H1 (cell line): ENCODE data around the gene SMARCA2. TPM values are rescaled to one million over a fixed set of nuclear protein-coding genes. Genes with fewer than 3 reads are reported as not detected.
A peak's percentile ranks its signal among the peaks of the same experiment; 100 is the strongest.

Source experiments
- CTCF ChIA-PET: fragments of 300-600 bp; sonication (Branson Sonifier 250); formaldehyde crosslinking; loops from one replicate; lab custom pipeline; 2021; ENCODE audit not compliant: partially characterized antibody; lab: Charles Lee
- POLR2A ChIA-PET: fragments of 300-600 bp; sonication (Branson Sonifier 250); formaldehyde crosslinking; loops from one replicate; lab custom pipeline; 2021; ENCODE audit warnings: inconsistent platforms; ENCODE audit not compliant: partially characterized antibody; lab: Charles Lee
- DNase-seq, 2 experiments: peaks; one replicate each; pipeline versions ENCODE4 v3.0.0 to v3.0.0-alpha.2; 2010 to 2022; ENCODE audit warnings: low spot score in 2 of 2, low read depth in 1 of 2, mixed read lengths in 1 of 2
- FAIRE-seq: peaks from 2 replicates; lab custom pipeline; 2011; peaks lifted over from hg19 to GRCh38; lab: Jason Lieb, UNC
- H2AFZ ChIP-seq: 2 replicates; pipeline ENCODE4 v1.8.1; 2012; ENCODE audit warnings: low read length, inconsistent platforms
- H2AK5ac ChIP-seq: 2 replicates; pipeline ENCODE4 v1.6.1; 2013; ENCODE audit warnings: low read depth, low read length
- H2BK120ac ChIP-seq: replicated peaks from 2 replicates; pipeline ENCODE3; 2013; ENCODE audit warnings: low read depth, low read length, inconsistent platforms
- H2BK12ac ChIP-seq: 2 replicates; pipeline ENCODE4 v1.6.1; 2013; ENCODE audit warnings: low read depth, low read length
- H2BK15ac ChIP-seq: 2 replicates; pipeline ENCODE4 v1.6.1; 2013; ENCODE audit warnings: low read length
- H2BK20ac ChIP-seq: 2 replicates; pipeline ENCODE4 v1.6.1; 2013; ENCODE audit warnings: low read length
- H2BK5ac ChIP-seq: 2 replicates; pipeline ENCODE4 v1.6.1; 2013; ENCODE audit warnings: low read depth, low read length
- H3K14ac ChIP-seq: 2 replicates; pipeline ENCODE4 v1.6.1; 2013; ENCODE audit warnings: inconsistent platforms; ENCODE audit not compliant: insufficient read length
- H3K18ac ChIP-seq: 2 replicates; pipeline ENCODE4 v1.6.1; 2013; ENCODE audit warnings: low read length; ENCODE audit errors: extremely low read depth
- H3K23ac ChIP-seq: 2 replicates; pipeline ENCODE4 v1.6.1; 2013; ENCODE audit warnings: inconsistent platforms; ENCODE audit not compliant: insufficient read length
- H3K23me2 ChIP-seq: 2 replicates; pipeline ENCODE4 v1.6.1; 2013; ENCODE audit warnings: low read depth, low read length
- H3K27ac ChIP-seq: 2 replicates; pipeline ENCODE4 v1.6.1; 2011; ENCODE audit warnings: low read depth, low read length, inconsistent platforms
- H3K27me3 ChIP-seq, 4 experiments: replicated peaks in 1 of 4; 1 replicate in 1 of 4; 2 replicates in 3 of 4; pipeline versions ENCODE4 v1.6.1 to v1.8.1; 2011 to 2013; ENCODE audit warnings: low read length in 3 of 4, mild to moderate bottlenecking in 3 of 4, inconsistent platforms in 2 of 4, mixed read lengths in 2 of 4, moderate library complexity in 1 of 4; ENCODE audit not compliant: control insufficient read depth in 3 of 4, insufficient read depth in 3 of 4; ENCODE audit errors: extremely low read depth in 1 of 4
- H3K36me3 ChIP-seq, 4 experiments: 2 replicates each; pipeline versions ENCODE4 v1.6.1 to v1.8.1; 2011 to 2013; ENCODE audit warnings: mild to moderate bottlenecking in 4 of 4, low read length in 3 of 4, moderate library complexity in 2 of 4, control low read depth in 1 of 4, inconsistent platforms in 1 of 4; ENCODE audit not compliant: insufficient read depth in 4 of 4, control insufficient read depth in 2 of 4
- H3K4ac ChIP-seq: replicated peaks from 2 replicates; pipeline ENCODE3; 2013; ENCODE audit warnings: low read length, low read depth, mixed read lengths, inconsistent platforms; ENCODE audit not compliant: insufficient read length
- H3K4me1 ChIP-seq, 4 experiments: replicated peaks in 1 of 4; 1 replicate in 1 of 4; 2 replicates in 3 of 4; pipeline versions ENCODE4 v1.6.1 to v1.8.1; 2011 to 2013; ENCODE audit warnings: low read length in 3 of 4, inconsistent platforms in 2 of 4, mixed read lengths in 1 of 4; ENCODE audit not compliant: insufficient read depth in 4 of 4, control insufficient read depth in 3 of 4
- H3K4me2 ChIP-seq, 2 experiments: 2 replicates each; pipeline versions ENCODE4 v1.6.1 to v1.8.1; 2011 to 2013; ENCODE audit warnings: low read depth in 2 of 2, low read length in 2 of 2, control low read depth in 1 of 2, inconsistent platforms in 1 of 2, mild to moderate bottlenecking in 1 of 2; ENCODE audit not compliant: insufficient read depth in 1 of 2
- H3K4me3 ChIP-seq, 4 experiments: fragments of 200-600, 300-600 bp in 1 of 4; sonication (generic), shearing (Covaris generic), sonication (Bioruptor Twin) in 1 of 4; 2 replicates each; pipeline versions ENCODE4 v1.5.1 to v1.8.1; 2011 to 2016; ENCODE audit warnings: low read length in 4 of 4, low read depth in 3 of 4, control low read depth in 2 of 4, inconsistent platforms in 2 of 4, mild to moderate bottlenecking in 2 of 4, mixed read lengths in 1 of 4, moderate library complexity in 1 of 4; ENCODE audit not compliant: insufficient read depth in 2 of 4; ENCODE audit errors: extremely low read depth in 1 of 4
- H3K56ac ChIP-seq: replicated peaks from 2 replicates; pipeline ENCODE3; 2013; ENCODE audit warnings: low read depth, mild to moderate bottlenecking, mixed read lengths, low read length, inconsistent platforms; ENCODE audit not compliant: insufficient read length
- H3K79me1 ChIP-seq: 2 replicates; pipeline ENCODE4 v1.6.1; 2013; ENCODE audit warnings: low read depth, low read length, control low read depth
- H3K79me2 ChIP-seq, 2 experiments: 2 replicates each; pipeline versions ENCODE4 v1.6.1 to v1.8.1; 2012 to 2013; ENCODE audit warnings: low read length in 2 of 2, mild to moderate bottlenecking in 2 of 2, inconsistent platforms in 1 of 2; ENCODE audit not compliant: insufficient read depth in 2 of 2, control insufficient read depth in 1 of 2
- H3K9ac ChIP-seq, 4 experiments: replicated peaks in 1 of 4; 1 replicate in 1 of 4; 2 replicates in 3 of 4; pipeline versions ENCODE4 v1.6.1 to v1.8.1; 2011 to 2013; ENCODE audit warnings: low read depth in 3 of 4, low read length in 3 of 4, control low read depth in 2 of 4, mild to moderate bottlenecking in 2 of 4, moderate library complexity in 2 of 4, inconsistent platforms in 1 of 4; ENCODE audit errors: extremely low read depth in 1 of 4
- H3K9me3 ChIP-seq, 2 experiments: 2 replicates each; pipeline versions ENCODE4 v1.6.1 to v1.8.1; 2012 to 2013; ENCODE audit warnings: mild to moderate bottlenecking in 2 of 2, moderate library complexity in 2 of 2, control low read depth in 1 of 2, inconsistent platforms in 1 of 2, low read depth in 1 of 2, low read length in 1 of 2, mixed read lengths in 1 of 2; ENCODE audit not compliant: insufficient read depth in 2 of 2
- H4K20me1 ChIP-seq, 2 experiments: replicated peaks in 1 of 2; 2 replicates each; pipeline versions ENCODE3 to v1.8.1; 2011 to 2013; ENCODE audit warnings: inconsistent platforms in 2 of 2, low read length in 2 of 2, mild to moderate bottlenecking in 1 of 2; ENCODE audit not compliant: insufficient read depth in 2 of 2, control insufficient read depth in 1 of 2
- H4K5ac ChIP-seq: 2 replicates; pipeline ENCODE4 v1.6.1; 2013; ENCODE audit warnings: low read length, low read depth, mixed read lengths, inconsistent platforms; ENCODE audit not compliant: insufficient read length
- H4K8ac ChIP-seq: 2 replicates; pipeline ENCODE4 v1.8.0; 2013; ENCODE audit warnings: mild to moderate bottlenecking, moderate library complexity, low read length, inconsistent platforms; ENCODE audit not compliant: insufficient read depth; ENCODE audit errors: extremely low read depth
- H4K91ac ChIP-seq: replicated peaks from 2 replicates; pipeline ENCODE3; 2013; ENCODE audit warnings: low read length, mixed read lengths, inconsistent platforms; ENCODE audit not compliant: insufficient read length
- BRCA1 ChIP-seq: IDR thresholded peaks from 2 replicates; pipeline ENCODE4 v1.6.1; 2012; ENCODE audit warnings: low read depth, low read length, improper control_type of control experiment
- EZH2 ChIP-seq: fragments of 200-600 bp; sonication (generic); IDR thresholded peaks from 2 replicates; pipeline ENCODE4 v1.7.1; 2012; ENCODE audit warnings: low read depth, mild to moderate bottlenecking, moderate library complexity, low read length, inconsistent platforms; ENCODE audit not compliant: severe bottlenecking
- JUN ChIP-seq: IDR thresholded peaks from 2 replicates; pipeline ENCODE4 v1.6.1; 2011; ENCODE audit warnings: low read depth, mild to moderate bottlenecking, improper control_type of control experiment, low read length
- KDM5A ChIP-seq: fragments of 200-600 bp; IDR thresholded peaks from 2 replicates; pipeline ENCODE4 v1.7.1; 2012; ENCODE audit warnings: mild to moderate bottlenecking, low read length, inconsistent platforms, mixed read lengths
- NANOG ChIP-seq: IDR thresholded peaks from 2 replicates; pipeline ENCODE4 v1.6.1; 2011; ENCODE audit warnings: low read length, low read depth, mild to moderate bottlenecking, inconsistent platforms; ENCODE audit not compliant: insufficient read depth, poor library complexity, severe bottlenecking
- SAP30 ChIP-seq: fragments of 300-600 bp; sonication (generic); IDR thresholded peaks from 2 replicates; pipeline ENCODE4 v1.7.1; 2012; ENCODE audit warnings: low read length, moderate library complexity, mild to moderate bottlenecking, inconsistent platforms; ENCODE audit not compliant: insufficient read depth, insufficient replicate concordance
- SUZ12 ChIP-seq: fragments of 200-600 bp; sonication (generic); IDR thresholded peaks from 2 replicates; pipeline ENCODE4 v1.6.1; 2012; ENCODE audit warnings: mild to moderate bottlenecking, inconsistent platforms, low read length, moderate library complexity, mixed read lengths
- WGBS, 2 experiments: shearing (Covaris generic) in 1 of 2; methylation state at CpG; one replicate each; pipeline versions ENCODE4 v1.1.6 to v1.1.7; 2013 to 2015; ENCODE audit warnings: low lambda C conversion rate in 2 of 2, mixed read lengths in 2 of 2, inconsistent platforms in 1 of 2, low coverage in 1 of 2, missing lambda C conversion rate in 1 of 2; ENCODE audit not compliant: insufficient replicate concordance in 2 of 2, insufficient coverage in 1 of 2, insufficient read length in 1 of 2; ENCODE audit errors: extremely low coverage in 1 of 2, missing lambda C conversion rate in 1 of 2; 5-methylcytosine and 5-hydroxymethylcytosine counted together
- polyA plus RNA-seq, 7 experiments: library from polyadenylated mRNA; depleted of rRNA in 3 of 7; stranded (reverse) in 5 of 7; unstranded in 2 of 7; fragments of >200 nt in 5 of 7; fragments of 200-250 nt in 2 of 7; gene quantifications; 1 replicate in 5 of 7; 2 replicates in 1 of 7; 4 replicates in 1 of 7; pipeline versions ENCODE4 v1.2.1 to v1.2.3, GENCODE V29; 2011 to 2013; ENCODE audit warnings: missing spikeins in 2 of 7, mixed read lengths in 2 of 7
- total RNA-seq: library from RNA; stranded (reverse); fragmentation: NEBNext Ultra II Directional; extraction: Animal tissue kit (Norgen Biotek cat#: 25700); gene quantifications from 2 replicates; pipeline ENCODE4 v1.2.1, GENCODE V29; 2021

SMARCA2 gene
- total and polyA plus RNA-seq, 2 of the 8 experiments (the other 6 are each of a cell fraction or from before 2014, with no cell fraction given): 6.3 to 21.7 TPM

GRCh38 chr9:2229109-2229721 lies 214.1 kb downstream of the SMARCA2 start:
- Histone ChIP-seq H2BK20ac (peak overlapping the region; percentile 9), H3K4ac (no peak overlapping the region), H4K91ac (no peak overlapping the region), H4K8ac (no peak overlapping the region), H3K18ac (peak overlapping the region; percentile 72; the same call in 1 of the 2 replicates), H3K4me1 (no peaks in the 10 kb centered on the region), H3K23me2 (peaks cover 2% of the 10 kb centered on the region; the same call in 1 of the 2 replicates), H2BK15ac (no peak overlapping the region), H2AFZ (no peak overlapping the region), H2BK120ac (peak overlapping the region; percentile 57), H2AK5ac (no peak overlapping the region), H3K4me2 (no peak overlapping the region), H3K9me3 (peaks cover 0 to 2% of the 10 kb centered on the region in 2 experiments; a peak in 1 of 4 replicates), H3K4me3 (no peak overlapping the region), H4K20me1 (no peaks in the 10 kb centered on the region), H3K56ac (no peak overlapping the region), H3K36me3 (no peaks in the 10 kb centered on the region), H3K79me2 (no peaks in the 10 kb centered on the region), H3K27ac (no peak overlapping the region), H3K23ac (no peak overlapping the region), H2BK5ac (no peak overlapping the region), H3K79me1 (no peaks in the 10 kb centered on the region; the same call in 1 of the 2 replicates), H3K14ac (no peak overlapping the region), H3K9ac (no peak overlapping the region), H2BK12ac (peak overlapping the region; percentile 83; the same call in 1 of the 2 replicates), H3K27me3 (no peaks in the 10 kb centered on the region), H4K5ac (no peak overlapping the region)
- ChIA-PET POLR2A (interaction anchor here (0.9 to 1.2 kb wide), 2 partner anchors 14 to 28 kb away, joined by 3 to 4 read pairs; no protein-coding TSS in a partner anchor), CTCF (interaction anchor here (0.7 to 7.3 kb wide), 20 partner anchors 11 to 431 kb away, joined by 3 to 48 read pairs (median 4); no protein-coding TSS in a partner anchor)
- TF ChIP-seq EZH2: no peak
- TF ChIP-seq SUZ12: no peak
- no peak for TF ChIP-seq NANOG
- TF ChIP-seq KDM5A: no peak
- no peak for TF ChIP-seq BRCA1
- TF ChIP-seq JUN: no peak
- TF ChIP-seq SAP30: no peak
- 91% methylated on average over 3 of the region's 3 CpGs; no CpG with 5 or more reads in 1 of the 2 experiments for WGBS, 2 experiments
- FAIRE-seq: no peak
- no peak for DNase-seq
